Stimulated activated CD8-positive, alpha-beta memory T cell treated with anti-CD3 and anti-CD28 coated beads, Interleukin-7, amount 100 ng/mL, for 4 hours (primary cell): ENCODE results near the gene DUSP12.
"Not testable (repeated sequence)": the region's sequence is repeated elsewhere in the genome, so short reads cannot be mapped to it uniquely, and the experiment has no call there.

ENCODE experiments used
- DNase-seq, 2 donors: peaks; one replicate each; pipeline ENCODE4 v3.0.0-alpha.2; 2020; ENCODE audit warnings: low read depth in 2 of 2

The DUSP12 gene

GRCh38 chr1:161749509-161750407 is at the start of gene DUSP12:
TSS of gene DUSP12 (plus strand) at chr1:161749786. CDS start at chr1:161749802, 16 bp downstream.
- DNase-seq, result peak; percentile 74 to 80

DNA sequence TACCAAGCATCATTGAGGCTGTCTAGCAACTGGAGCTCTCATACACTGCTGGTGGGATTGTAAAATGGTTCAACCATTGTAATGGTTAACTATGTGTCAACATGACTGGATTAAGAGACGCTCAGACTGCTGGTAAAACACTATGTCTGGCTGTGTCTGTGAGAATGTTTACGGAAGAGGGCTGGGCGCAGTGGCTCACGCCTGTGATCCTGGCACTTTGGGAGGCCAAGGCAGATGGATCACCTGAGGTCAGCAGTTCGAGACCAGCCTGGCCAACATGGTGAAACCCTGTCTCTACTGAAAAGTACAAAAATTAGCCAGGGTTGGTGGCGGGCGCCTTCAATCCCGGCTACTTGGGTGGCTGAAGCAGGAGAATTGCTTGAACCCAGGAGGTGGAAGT is 47.3 kb upstream of the DUSP12 start:
- no peak for DNase-seq

- no peak for DNase-seq
Measured at GRCh38 chr1:161705537-161705936, 44.0 kb upstream of the DUSP12 start.

DNA sequence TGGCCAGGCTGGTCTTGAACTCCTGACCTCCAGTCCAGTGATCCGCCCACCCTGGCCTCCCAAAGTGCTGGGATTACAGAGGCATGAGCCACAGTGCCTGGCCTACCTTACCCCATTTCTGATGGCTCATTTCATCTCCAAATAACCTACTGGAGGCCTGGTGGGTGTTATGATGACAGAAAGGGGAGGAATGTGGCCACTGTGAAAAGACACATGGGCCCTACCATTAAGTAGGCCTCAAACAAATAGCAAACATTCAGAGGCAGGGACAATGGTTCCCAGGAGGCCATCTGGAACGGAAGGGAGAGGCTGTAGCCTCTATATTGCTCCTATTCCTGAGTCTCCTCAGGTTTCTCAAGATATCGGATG is 43.5 kb upstream of the DUSP12 start:
- no peak for DNase-seq

DNA sequence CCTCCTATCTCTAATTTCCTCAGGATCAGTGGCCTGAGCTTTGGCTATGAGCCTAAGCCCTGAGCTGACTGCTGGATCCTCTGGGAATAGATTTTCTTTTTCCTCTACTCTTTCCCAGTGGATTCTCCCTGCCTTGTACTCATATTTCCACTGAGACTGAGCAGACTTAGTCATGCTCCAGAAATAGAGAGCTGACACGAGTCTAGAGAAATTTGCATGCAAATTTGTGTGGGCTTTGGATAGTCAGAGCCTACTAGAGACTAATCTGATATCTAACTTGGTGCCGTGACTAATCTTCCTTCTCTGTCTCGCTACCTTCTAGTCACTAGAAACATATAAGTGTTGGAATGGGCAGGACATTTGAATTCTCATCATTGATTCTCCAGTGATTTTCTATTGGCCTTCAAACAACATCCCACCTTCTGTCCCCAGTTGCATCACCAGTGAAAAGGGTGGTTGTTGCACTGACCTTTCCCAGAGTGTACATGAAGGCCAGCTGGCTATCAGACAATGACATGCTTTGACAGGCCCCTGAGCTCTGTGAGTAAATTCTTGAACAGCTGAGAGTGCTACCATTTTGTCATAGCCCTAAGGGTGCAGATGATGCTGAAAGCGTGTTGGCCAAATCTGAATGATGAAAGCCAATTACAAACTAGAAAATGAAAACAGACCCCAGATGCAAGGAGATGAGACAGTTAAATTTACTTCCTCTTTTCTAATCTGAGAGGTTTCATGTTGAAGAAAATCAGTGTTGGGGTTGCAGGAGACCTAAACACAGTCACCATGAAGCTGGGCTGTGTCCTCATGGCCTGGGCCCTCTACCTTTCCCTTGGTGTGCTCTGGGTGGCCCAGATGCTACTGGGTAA is 42.9 kb upstream of the DUSP12 start, which contains the start of gene FCRLA:
FCRLA (plus strand) TSS at position 748 of the 866 bp plus-strand sequence; CDS start at position 784, 36 bp downstream.
- no peak for DNase-seq

GRCh38 chr1:161707503-161707902 is 42.1 kb upstream of the DUSP12 start:
- DNase-seq, result no peak

GRCh38 chr1:161709373-161709772 is 40.2 kb upstream of the DUSP12 start:
- DNase-seq, result no peak

GRCh38 chr1:161710560-161710959 is 39.0 kb upstream of the DUSP12 start:
- DNase-seq, result no peak

- no peak for DNase-seq
Measured at GRCh38 chr1:161718559-161719324, 30.8 kb upstream of the DUSP12 start.

GRCh38 chr1:161719325-161719611 is 30.3 kb upstream of the DUSP12 start:
- no peak for DNase-seq

GRCh38 chr1:161720422-161720821 is 29.2 kb upstream of the DUSP12 start:
- no peak for DNase-seq

- DNase-seq, result no peak
Measured at GRCh38 chr1:161720956-161721737, 28.4 kb upstream of the DUSP12 start, which contains the start of gene FCRLB. TSS of gene FCRLB (plus strand) at chr1:161721544. CDS start at chr1:161722673, 1,129 bp downstream.

GRCh38 chr1:161721738-161722343 is 27.7 kb upstream of the DUSP12 start:
- DNase-seq, result no peak

GRCh38 chr1:161722406-161722805 is 27.2 kb upstream of the DUSP12 start:
- no peak for DNase-seq

DNA sequence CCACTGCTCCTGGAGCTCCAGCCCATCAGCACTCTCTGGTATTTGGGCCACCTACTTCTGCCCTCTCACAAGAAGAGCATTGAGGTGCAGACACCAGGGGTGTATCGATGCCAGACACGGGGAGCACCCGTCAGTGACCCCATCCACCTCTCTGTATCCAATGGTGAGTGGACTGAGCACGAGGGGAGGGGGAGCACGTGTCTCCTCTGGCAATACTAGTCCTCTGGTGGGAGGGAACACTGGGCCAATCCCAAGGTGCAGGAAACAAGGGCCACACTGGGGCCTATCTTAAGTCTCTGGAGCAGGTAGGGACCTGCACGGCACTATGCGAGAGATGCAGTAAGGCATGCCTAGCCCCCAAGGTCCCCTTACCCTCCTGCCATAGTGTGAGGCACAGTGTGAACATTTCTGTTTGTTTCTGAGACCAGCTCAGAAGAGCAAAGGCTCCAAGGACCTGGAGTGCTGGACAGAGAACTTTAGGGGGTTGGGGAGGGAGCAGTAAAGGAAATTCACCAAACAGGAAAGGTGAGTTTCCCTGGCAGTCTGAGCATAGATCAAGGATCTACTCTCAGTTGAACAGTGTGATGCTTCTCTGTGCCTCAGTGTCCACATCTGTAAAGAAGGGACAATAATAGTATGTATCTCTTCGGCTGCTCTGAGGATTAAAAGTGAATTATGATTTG is 26.0 kb upstream of the DUSP12 start:
- DNase-seq, result no peak

DNA sequence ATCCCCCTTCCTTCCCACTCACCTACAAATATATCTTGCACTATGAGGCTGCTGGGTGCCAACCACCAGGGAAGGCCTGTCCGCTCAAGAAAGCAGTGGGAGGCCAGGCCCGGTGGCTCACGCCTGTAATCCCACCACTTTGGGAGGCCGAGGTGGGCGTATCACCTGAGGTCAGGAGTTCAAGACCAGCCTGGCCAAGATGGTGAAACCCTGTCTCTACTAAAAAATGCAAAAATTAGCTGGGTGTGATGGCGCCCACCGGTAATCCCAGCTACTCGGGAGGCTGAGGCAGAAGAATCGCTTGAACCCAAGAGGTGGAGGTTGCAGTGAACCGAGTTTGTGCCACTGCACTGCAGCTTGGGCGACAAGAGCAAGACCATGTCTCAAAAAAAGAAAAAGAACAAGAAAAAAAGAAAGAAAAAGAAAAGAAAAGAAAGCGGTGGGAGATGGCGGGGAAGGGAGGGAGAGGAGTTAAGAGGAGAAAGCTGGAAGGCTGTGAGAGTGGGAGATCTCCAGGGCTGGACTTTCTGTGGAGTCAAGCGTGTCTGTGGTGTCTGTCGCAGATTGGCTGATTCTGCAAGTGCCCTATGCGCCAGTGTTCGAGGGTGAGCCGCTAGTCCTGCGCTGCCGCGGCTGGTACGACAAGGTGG is 24.2 kb upstream of the DUSP12 start:
- DNase-seq, result not testable (repeated sequence)

- peak in 1 of 2 donors; percentile 25 for DNase-seq
Measured at GRCh38 chr1:161725908-161726472, 23.6 kb upstream of the DUSP12 start.

DNA sequence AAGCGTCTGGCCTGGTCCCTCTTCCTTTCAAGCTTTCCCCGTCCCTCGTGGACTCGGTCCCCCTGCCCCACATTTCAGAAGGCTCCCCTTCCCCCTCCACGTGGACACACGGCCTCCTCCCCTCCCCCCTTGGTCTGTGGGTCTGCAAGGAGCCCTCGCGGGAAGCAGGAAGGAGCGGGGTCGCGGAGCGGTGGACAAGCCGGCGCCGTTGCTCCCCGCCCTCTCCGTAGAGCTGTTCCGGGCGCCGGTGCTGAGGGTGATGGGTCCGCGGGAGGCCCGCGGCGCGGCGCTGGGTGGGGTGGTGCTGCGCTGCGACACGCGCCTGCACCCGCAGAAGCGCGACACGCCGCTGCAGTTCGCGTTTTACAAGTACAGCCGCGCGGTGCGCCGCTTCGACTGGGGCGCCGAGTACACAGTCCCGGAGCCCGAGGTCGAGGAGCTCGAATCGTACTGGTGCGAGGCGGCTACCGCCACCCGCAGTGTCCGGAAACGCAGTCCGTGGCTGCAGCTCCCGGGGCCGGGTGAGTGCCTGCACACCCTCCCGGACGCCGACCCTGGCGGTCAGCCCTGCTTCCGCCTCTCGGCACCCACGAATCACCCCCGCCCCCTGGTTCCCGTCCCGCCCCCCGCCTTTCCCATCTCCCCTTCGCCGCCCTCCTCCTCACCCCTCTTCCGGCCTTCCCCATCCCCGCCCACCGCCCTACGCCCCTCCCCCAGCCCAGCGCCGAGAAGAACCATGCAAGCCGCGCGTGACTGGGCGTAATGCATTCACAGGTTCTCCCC is 22.9 kb upstream of the DUSP12 start:
- peak; percentile 50 to 72 for DNase-seq
